ENCODE data around the gene ANO9.

Gene ANO9

DNA sequence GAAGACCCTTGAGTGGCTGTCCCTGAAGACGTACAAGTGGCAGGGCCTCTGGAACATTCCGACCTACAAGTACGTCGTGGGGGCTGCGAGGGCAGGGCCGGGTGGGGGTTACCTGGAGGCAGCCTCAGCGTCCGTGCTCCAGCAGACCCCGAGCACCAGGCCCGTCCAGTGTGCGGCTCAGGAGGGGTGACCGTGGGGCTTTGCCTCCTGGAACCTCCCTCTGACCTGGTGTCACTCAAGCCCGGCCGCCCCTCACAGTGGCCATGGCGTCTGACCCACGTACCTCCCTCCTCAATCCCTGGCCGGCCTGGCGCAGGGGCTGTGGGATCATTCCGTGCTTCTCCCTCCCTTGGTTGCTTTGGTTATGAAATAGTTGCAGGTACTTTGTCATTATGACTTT, 46.8 kb upstream of the ANO9 start:
- TF ChIP-seq, protein P1, sequence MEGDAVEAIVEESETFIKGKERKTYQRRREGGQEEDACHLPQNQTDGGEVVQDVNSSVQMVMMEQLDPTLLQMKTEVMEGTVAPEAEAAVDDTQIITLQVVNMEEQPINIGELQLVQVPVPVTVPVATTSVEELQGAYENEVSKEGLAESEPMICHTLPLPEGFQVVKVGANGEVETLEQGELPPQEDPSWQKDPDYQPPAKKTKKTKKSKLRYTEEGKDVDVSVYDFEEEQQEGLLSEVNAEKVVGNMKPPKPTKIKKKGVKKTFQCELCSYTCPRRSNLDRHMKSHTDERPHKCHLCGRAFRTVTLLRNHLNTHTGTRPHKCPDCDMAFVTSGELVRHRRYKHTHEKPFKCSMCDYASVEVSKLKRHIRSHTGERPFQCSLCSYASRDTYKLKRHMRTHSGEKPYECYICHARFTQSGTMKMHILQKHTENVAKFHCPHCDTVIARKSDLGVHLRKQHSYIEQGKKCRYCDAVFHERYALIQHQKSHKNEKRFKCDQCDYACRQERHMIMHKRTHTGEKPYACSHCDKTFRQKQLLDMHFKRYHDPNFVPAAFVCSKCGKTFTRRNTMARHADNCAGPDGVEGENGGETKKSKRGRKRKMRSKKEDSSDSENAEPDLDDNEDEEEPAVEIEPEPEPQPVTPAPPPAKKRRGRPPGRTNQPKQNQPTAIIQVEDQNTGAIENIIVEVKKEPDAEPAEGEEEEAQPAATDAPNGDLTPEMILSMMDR (IDR thresholded peaks at IDR 0.05; ENCODE audit: low read depth, low read length, missing control alignments), result no peak
- H3K4me3 ChIP-seq (replicated peaks; ENCODE audit: low read depth, low read length), result no peak overlapping the region
- DNase-seq (ENCODE audit: extremely low read depth, low read depth), result no peak

DNA sequence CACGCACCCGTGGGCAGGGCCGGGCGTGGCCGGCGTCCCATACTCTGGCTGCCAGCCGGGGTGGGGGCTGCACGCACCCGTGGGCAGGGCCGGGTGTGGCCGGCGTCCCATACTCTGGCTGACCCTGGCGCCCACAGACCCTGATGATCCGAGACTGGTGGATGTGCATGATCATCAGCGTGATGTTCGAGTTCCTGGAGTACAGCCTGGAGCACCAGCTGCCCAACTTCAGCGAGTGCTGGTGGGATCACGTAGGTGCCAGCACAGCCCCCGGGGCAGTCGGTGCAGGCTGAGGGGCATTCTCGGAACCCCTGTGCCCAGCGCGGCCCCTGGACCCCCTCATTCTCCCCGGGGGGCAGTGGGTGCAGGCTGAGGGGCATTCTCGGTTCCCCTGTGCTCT, 46.3 kb upstream of the ANO9 start:
- TF ChIP-seq, protein P1 (IDR thresholded peaks at IDR 0.05; ENCODE audit: low read depth, low read length, missing control alignments), result no peak
- H3K4me3 ChIP-seq (replicated peaks; ENCODE audit: low read depth, low read length), result no peak overlapping the region
- DNase-seq (ENCODE audit: extremely low read depth, low read depth), result no peak

DNA sequence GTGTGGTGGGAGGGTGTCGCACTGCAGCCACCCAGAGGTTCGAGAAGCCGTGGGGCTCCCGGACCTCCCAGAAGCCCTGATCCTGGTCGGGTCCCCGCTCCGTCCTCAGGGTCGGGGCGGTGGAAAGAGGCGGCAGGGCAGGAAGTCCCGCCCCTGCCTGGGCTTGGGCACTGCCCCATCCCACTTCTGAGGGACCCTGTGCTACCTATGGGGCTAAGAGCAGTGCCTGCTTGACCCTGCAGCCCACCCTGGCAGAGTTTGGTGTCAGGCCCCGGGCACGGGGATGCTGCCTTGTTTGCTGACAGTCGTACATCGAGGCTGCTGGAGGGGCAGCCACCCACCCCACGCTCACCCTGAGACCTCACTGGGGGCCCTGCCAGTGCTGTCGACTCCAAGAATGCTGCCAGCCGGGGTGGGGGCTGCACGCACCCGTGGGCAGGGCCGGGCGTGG, 45.8 kb upstream of the ANO9 start:
- TF ChIP-seq, protein P1 (IDR thresholded peaks at IDR 0.05; ENCODE audit: low read depth, low read length, missing control alignments), result no peak
- H3K4me3 ChIP-seq (replicated peaks; ENCODE audit: low read depth, low read length), result no peak overlapping the region
- no peak for DNase-seq (ENCODE audit: extremely low read depth, low read depth)

DNA sequence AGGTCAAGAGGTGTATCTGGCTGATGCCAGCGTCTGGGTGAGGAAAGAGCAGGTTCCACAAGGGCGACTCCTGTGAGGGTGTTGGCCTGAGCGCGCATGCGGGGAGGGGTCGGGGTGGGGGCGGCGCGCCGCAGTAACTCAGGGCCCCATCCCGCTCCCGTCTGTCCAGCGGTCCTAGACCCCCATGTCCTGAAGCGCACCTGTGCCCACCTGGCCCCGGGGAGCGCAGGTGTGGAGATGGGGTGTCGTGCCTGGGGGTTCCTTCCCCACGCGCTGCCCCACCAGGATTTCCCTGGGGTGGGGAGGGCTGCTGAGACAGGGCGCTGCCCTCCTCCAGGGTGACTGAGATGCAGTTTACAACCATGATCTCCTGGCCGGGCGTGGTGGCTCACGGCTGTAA, 44.4 kb upstream of the ANO9 start:
- TF ChIP-seq, protein P1 (IDR thresholded peaks at IDR 0.05; ENCODE audit: low read depth, low read length, missing control alignments), result no peak
- no peak overlapping the region for H3K4me3 ChIP-seq (replicated peaks; ENCODE audit: low read depth, low read length)
- DNase-seq (ENCODE audit: extremely low read depth, low read depth), result no peak

DNA sequence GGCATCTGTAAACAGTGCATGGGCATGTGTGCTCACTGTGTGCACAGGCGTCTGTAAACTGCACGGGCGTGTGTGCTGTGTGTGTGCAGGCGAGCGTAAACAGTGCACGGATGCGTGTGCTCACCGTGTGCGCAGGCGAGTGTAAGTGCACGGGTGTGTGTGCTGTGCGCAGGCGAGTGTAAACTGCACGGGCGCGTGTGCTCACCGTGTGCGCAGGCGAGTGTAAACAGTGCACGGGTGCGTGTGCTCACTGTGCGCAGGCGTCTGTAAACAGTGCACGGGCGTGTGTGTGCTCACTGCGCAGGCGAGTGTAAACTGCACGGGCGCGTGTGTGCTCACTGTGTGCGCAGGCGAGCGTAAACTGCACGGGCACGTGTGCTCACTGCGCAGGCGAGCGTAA, 42.8 kb upstream of the ANO9 start:
- TF ChIP-seq, protein P1 (IDR thresholded peaks at IDR 0.05; ENCODE audit: low read depth, low read length, missing control alignments), result no peak
- H3K4me3 ChIP-seq (replicated peaks; ENCODE audit: low read depth, low read length), result no peak overlapping the region
- DNase-seq (ENCODE audit: extremely low read depth, low read depth), result no peak

DNA sequence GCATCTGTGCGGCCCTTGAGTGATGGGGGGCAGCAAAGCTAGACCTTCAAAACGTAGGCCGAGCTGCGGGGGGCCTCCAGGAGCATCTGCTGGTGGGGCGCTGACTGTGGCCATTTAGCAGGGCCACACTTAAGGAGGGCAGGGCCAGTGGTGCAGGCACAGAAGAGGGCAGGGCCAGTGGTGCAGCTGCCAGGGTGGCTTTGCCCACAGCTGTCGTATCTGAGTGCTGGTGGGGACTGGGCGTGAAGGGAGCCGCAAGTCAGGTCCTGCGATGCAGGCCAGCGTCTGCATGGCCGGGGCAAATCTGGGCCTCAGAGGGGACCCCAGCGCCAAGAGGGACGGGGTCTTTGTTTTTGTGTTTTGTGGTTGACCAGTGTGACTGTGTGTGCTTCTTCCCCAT, 37.5 kb upstream of the ANO9 start:
- TF ChIP-seq, protein P1 (IDR thresholded peaks at IDR 0.05; ENCODE audit: low read depth, low read length, missing control alignments), result no peak
- no peak overlapping the region for H3K4me3 ChIP-seq (replicated peaks; ENCODE audit: low read depth, low read length)
- DNase-seq (ENCODE audit: extremely low read depth, low read depth), result no peak

DNA sequence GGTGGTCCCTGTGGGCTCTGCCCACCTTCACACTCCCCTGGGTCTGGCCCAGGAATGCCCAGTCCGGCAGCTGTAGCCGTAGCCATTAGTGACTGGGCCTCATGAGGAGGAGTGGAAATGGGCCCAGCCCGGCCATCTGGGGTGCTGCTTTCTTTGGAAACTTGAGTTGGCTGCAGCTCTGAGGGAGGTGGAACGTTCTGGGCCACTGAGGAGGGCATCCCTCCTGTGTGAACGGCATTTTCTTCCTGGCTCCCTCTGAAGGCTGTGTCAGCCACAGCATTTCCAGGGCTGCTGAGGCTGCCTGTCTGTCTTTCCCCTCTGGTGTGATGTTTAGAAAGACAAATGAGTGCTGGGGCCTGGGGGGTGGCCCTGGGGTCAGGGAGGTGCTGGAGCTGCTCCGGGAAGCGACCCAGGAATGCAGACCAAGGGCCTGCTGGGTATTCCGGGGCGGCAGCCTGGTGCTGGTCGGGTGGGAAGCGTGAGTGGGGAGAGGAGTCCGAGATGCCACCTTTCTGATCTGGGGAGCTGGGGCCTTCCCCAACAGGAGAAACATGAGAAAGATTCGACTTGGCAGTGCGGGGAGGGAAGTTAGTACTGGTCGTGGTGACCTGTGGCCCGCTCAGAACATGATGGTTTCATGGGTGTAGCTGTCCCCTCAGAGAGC, 35.4 kb upstream of the ANO9 start:
- H3K4me3 ChIP-seq (replicated peaks; ENCODE audit: low read depth, low read length), result no peak overlapping the region
- no peak for DNase-seq (ENCODE audit: extremely low read depth, low read depth)
- TF ChIP-seq, protein P1 (IDR thresholded peaks at IDR 0.05; ENCODE audit: low read depth, low read length, missing control alignments), result no peak

Data from HFF-Myc (cell line).